ENCODE data around the gene ZNF280D.

ZNF280D gene

DNA sequence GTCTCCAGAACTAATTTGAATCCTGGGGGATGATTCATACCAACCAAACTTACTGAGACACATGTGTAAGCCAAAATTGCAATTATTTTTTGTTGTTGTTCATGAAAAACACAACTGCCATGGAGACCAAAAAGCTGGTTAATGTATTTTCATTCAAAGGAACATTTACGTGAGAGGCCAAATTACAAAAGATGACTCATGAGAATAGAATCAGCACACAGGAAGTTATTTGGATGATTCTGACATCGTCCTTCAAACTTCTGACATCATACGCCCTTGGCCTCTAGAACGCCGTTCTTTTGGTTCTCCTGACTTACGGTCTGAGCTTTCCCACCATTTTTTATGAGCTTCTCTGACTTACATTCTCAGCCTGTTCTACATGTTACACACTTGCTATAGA, 3.0 kb upstream of the ZNF280D start:
- DNase-seq (ENCODE audit: extremely low read depth, low read depth) = no peak
- no peak for TF ChIP-seq CTCF (IDR thresholded peaks at IDR 0.05; ENCODE audit: low read depth, low read length)

GRCh38 chr15:56735589-56735988, 2.3 kb upstream of the ZNF280D start:
- TF ChIP-seq CTCF (IDR thresholded peaks at IDR 0.05; ENCODE audit: low read depth, low read length) = no peak

DNA sequence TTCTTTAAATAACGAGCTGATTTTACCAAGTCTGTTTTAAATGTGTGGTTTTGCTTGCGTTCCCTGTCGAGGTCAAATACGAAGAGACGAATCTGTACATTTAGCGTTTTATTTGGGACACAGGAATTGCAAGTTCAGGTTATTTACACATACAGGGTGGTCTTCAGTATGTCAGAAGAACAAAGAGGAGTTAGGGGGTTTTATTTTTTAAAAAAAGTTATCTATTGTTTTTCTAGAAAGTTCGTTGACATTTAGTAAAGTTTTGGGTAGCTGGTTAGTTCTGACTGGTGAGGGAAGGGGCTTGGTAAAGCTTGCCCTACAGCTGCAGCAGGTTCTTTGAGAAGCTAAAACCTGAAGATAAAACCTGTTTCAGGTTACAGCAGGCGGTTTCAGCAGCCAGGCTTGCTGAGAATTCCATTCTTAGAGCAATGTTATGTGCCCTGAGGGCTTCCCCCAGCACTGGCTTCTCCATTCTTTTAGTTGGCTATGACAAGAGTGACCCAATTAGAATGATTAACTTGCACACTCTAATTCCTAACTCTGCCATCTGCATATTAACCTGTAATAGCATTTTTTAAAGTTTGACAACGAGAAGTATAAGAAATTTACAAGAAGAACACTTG, 815 bp upstream of the ZNF280D start:
- TF ChIP-seq CTCF (IDR thresholded peaks at IDR 0.05; ENCODE audit: low read depth, low read length) = no peak
- DNase-seq (ENCODE audit: extremely low read depth, low read depth) = no peak

More at GRCh38 chr15:56735589-56735988, 2.3 kb upstream of the ZNF280D start:
- DNase-seq (ENCODE audit: extremely low read depth, low read depth) = no peak

DNA sequence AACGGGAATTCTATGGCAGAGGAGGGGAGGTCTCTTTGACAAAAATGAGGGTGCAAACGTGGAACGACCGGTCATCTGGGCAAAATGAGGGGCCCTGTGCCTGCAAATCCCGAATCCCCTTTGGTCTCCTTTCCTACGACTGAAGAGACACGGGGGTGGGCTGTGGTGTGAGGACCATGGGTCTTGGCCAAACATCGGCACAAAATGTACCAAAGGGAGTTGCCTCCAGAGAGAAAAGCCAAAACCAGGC, 498 bp downstream of the ZNF280D start:
- DNase-seq (ENCODE audit: extremely low read depth, low read depth) = no peak
- no peak for TF ChIP-seq CTCF (IDR thresholded peaks at IDR 0.05; ENCODE audit: low read depth, low read length)

GRCh38 chr15:56732135-56732885, 999 bp downstream of the ZNF280D start:
- no peak for TF ChIP-seq CTCF (IDR thresholded peaks at IDR 0.05; ENCODE audit: low read depth, low read length)
- no peak for DNase-seq (ENCODE audit: extremely low read depth, low read depth)

DNA sequence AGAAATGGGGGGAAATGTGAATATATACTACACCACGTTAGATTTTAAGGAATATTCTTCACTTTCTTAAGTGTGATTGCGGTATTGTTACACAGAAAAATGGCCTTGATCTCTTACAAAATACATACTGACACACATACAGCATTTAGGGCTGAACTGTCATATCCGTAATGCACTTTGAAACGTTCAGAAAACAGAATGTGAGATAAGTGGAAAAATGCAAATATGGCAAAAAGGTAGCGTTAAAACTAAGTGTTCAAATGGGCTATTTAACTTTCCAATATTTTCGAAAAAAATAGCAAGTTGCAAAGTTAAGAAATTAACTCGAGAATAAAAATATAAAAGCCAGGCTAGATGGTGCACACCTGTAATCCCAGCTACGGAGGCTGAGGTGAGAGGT, 1.8 kb downstream of the ZNF280D start:
- no peak for TF ChIP-seq CTCF (IDR thresholded peaks at IDR 0.05; ENCODE audit: low read depth, low read length)
- no peak for DNase-seq (ENCODE audit: extremely low read depth, low read depth)

DNA sequence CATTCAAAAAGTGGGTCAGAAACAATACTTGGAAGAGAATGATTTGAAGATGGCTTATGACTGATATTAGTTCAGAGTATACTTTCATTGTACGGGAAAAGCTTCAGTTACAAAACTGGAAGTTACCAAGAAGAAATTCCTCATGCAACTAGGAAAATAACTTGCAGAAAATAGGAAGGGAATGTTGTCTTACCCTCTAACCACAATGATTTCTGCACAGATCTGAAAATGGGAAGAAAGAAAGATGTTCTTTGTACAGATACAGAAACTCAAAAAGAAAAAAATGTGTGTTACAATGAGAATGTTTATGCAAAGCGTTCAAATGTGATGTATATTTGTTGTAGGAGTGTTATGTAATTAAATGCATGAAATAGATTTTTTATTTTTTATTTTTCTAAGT, 3.7 kb downstream of the ZNF280D start:
- no peak for DNase-seq (ENCODE audit: extremely low read depth, low read depth)
- no peak for TF ChIP-seq CTCF (IDR thresholded peaks at IDR 0.05; ENCODE audit: low read depth, low read length)
